GM12892 (cell line): ENCODE results near the gene GXYLT2.

Source experiments
- POLR2A ChIP-seq: IDR thresholded peaks from 2 replicates; pipeline ENCODE4 v1.6.1; 2011; ENCODE audit warnings: low read depth, low read length, control low read depth
- POLR2AphosphoS5 ChIP-seq: IDR thresholded peaks from 2 replicates; pipeline ENCODE4 v1.6.1; 2011; ENCODE audit warnings: low read depth, low read length, control low read depth
- TAF1 ChIP-seq: IDR thresholded peaks from 2 replicates; pipeline ENCODE4 v1.6.1; 2011; ENCODE audit warnings: low read depth, mild to moderate bottlenecking, control low read depth, low read length, borderline replicate concordance

- TF ChIP-seq POLR2A (no peak), TAF1 (no peak), POLR2AphosphoS5 (no peak)
These were observed 16.3 kb downstream of the GXYLT2 start for GRCh38 chr3:72904163-72904562.
